H9 (cell line): Measurements from ENCODE around the gene ZNF678. TPM values are rescaled to one million over a fixed set of nuclear protein-coding genes. Genes with fewer than 3 reads are reported as not detected.

Experiments
- DNase-seq: peaks from one replicate; pipeline ENCODE4 v3.0.0-alpha.2; 2017
- H2AFZ ChIP-seq: one replicate; pipeline ENCODE4 v1.6.1; 2013; ENCODE audit warnings: mild to moderate bottlenecking, low read length, control low read depth, moderate library complexity
- H2AK5ac ChIP-seq: 2 replicates; pipeline ENCODE4 v1.6.1; 2013; ENCODE audit warnings: low read length, control low read depth, mixed read lengths; ENCODE audit not compliant: insufficient read length
- H2BK120ac ChIP-seq: one replicate; pipeline ENCODE4 v1.6.1; 2013; ENCODE audit warnings: low read depth, mild to moderate bottlenecking, low read length, control low read depth, inconsistent platforms; ENCODE audit not compliant: poor library complexity, severe bottlenecking
- H2BK12ac ChIP-seq: 2 replicates; pipeline ENCODE4 v1.6.1; 2013; ENCODE audit warnings: low read length, control low read depth, mixed read lengths, low read depth; ENCODE audit not compliant: insufficient read length
- H2BK15ac ChIP-seq: 2 replicates; pipeline ENCODE4 v1.6.1; 2013; ENCODE audit warnings: low read depth, low read length, control low read depth
- H2BK20ac ChIP-seq: one replicate; pipeline ENCODE4 v1.6.1; 2013; ENCODE audit warnings: low read depth, mild to moderate bottlenecking, low read length, control low read depth, inconsistent platforms; ENCODE audit not compliant: poor library complexity, severe bottlenecking
- H2BK5ac ChIP-seq: 2 replicates; pipeline ENCODE4 v1.6.1; 2013; ENCODE audit warnings: low read length, control low read depth, mixed read lengths; ENCODE audit not compliant: insufficient read length
- H3K14ac ChIP-seq: 2 replicates; pipeline ENCODE4 v1.6.1; 2013; ENCODE audit warnings: low read length, control low read depth; ENCODE audit not compliant: insufficient read depth
- H3K18ac ChIP-seq: 2 replicates; pipeline ENCODE4 v1.6.1; 2013; ENCODE audit warnings: low read depth, mild to moderate bottlenecking, mixed read lengths, low read length, control low read depth; ENCODE audit not compliant: insufficient read length
- H3K23ac ChIP-seq: 2 replicates; pipeline ENCODE4 v1.6.1; 2013; ENCODE audit warnings: low read length, control low read depth, mixed read lengths, low read depth; ENCODE audit not compliant: insufficient read length
- H3K23me2 ChIP-seq: 2 replicates; pipeline ENCODE4 v1.6.1; 2013; ENCODE audit warnings: low read depth, mild to moderate bottlenecking, mixed read lengths, low read length, control low read depth; ENCODE audit not compliant: insufficient read length, poor library complexity, severe bottlenecking
- H3K27ac ChIP-seq: 2 replicates; pipeline ENCODE4 v1.5.1; 2013; ENCODE audit warnings: low read length, control low read depth, mixed read lengths, low read depth; ENCODE audit not compliant: insufficient read length
- H3K27me3 ChIP-seq: 2 replicates; pipeline ENCODE4 v1.6.1; 2013; ENCODE audit warnings: low read length, control low read depth, inconsistent platforms; ENCODE audit not compliant: insufficient read depth
- H3K4ac ChIP-seq: 2 replicates; pipeline ENCODE4 v1.6.1; 2013; ENCODE audit warnings: low read depth, mild to moderate bottlenecking, control low read depth, inconsistent platforms, low read length, moderate library complexity
- H3K4me1 ChIP-seq: 2 replicates; pipeline ENCODE4 v1.6.1; 2013; ENCODE audit warnings: low read length, control low read depth, inconsistent platforms; ENCODE audit not compliant: insufficient read depth
- H3K4me2 ChIP-seq: 2 replicates; pipeline ENCODE4 v1.6.1; 2013; ENCODE audit warnings: low read length, control low read depth, mixed read lengths; ENCODE audit not compliant: insufficient read length, insufficient read depth
- H3K56ac ChIP-seq: 2 replicates; pipeline ENCODE4 v1.6.1; 2013; ENCODE audit warnings: low read depth, mild to moderate bottlenecking, mixed read lengths, low read length, control low read depth; ENCODE audit not compliant: insufficient read length
- H3K79me1 ChIP-seq: 2 replicates; pipeline ENCODE4 v1.6.1; 2013; ENCODE audit warnings: low read depth, mild to moderate bottlenecking, moderate library complexity, low read length, control low read depth, inconsistent platforms; ENCODE audit not compliant: insufficient read depth, poor library complexity, severe bottlenecking
- H3K79me2 ChIP-seq: 2 replicates; pipeline ENCODE4 v1.6.1; 2013; ENCODE audit warnings: low read length, control low read depth, inconsistent platforms; ENCODE audit not compliant: insufficient read depth
- H3K9ac ChIP-seq: 2 replicates; pipeline ENCODE4 v1.6.1; 2013; ENCODE audit warnings: low read length, control low read depth, mixed read lengths; ENCODE audit not compliant: insufficient read length; ENCODE audit errors: extremely low read depth
- H3K9me3 ChIP-seq: one replicate; pipeline ENCODE4 v1.6.1; 2013; ENCODE audit warnings: low read depth, low read length, inconsistent platforms; ENCODE audit not compliant: control insufficient read depth
- H3T11ph ChIP-seq: one replicate; pipeline ENCODE4 v1.6.1; 2013; ENCODE audit warnings: mild to moderate bottlenecking, low read length, control low read depth, inconsistent platforms
- H4K20me1 ChIP-seq: one replicate; pipeline ENCODE4 v1.6.1; 2013; ENCODE audit not compliant: control insufficient read depth, insufficient read length, insufficient read depth
- H4K5ac ChIP-seq: 2 replicates; pipeline ENCODE4 v1.6.1; 2013; ENCODE audit warnings: low read depth, mild to moderate bottlenecking, mixed read lengths, low read length, control low read depth; ENCODE audit not compliant: insufficient read length
- H4K8ac ChIP-seq: replicated peaks from 2 replicates; pipeline ENCODE4 v1.6.1; 2013; ENCODE audit warnings: low read length, control low read depth, mixed read lengths, low read depth; ENCODE audit not compliant: insufficient read length
- H4K91ac ChIP-seq: 2 replicates; pipeline ENCODE4 v1.6.1; 2013; ENCODE audit warnings: low read depth, mild to moderate bottlenecking, moderate library complexity, mixed read lengths, low read length, control low read depth; ENCODE audit not compliant: insufficient read length
- H3K27ac Mint-ChIP-seq, 3 experiments: 2 replicates in 2 of 3; 3 replicates in 1 of 3; pipeline ENCODE4 v1.8.0; 2020 to 2021; ENCODE audit warnings: mixed read lengths in 3 of 3, mild to moderate bottlenecking in 1 of 3, moderate library complexity in 1 of 3
- H3K27me3 Mint-ChIP-seq: 2 replicates; pipeline ENCODE4 v1.8.0; 2021; ENCODE audit warnings: low read depth, mild to moderate bottlenecking, moderate library complexity, mixed read lengths
- H3K36me3 Mint-ChIP-seq, 3 experiments: 2 replicates in 2 of 3; 3 replicates in 1 of 3; pipeline ENCODE4 v1.8.0; 2020 to 2021; ENCODE audit warnings: low read depth in 3 of 3, mixed read lengths in 3 of 3; ENCODE audit not compliant: insufficient read depth in 1 of 3
- H3K4me1 Mint-ChIP-seq, 2 experiments: 2 replicates each; pipeline ENCODE4 v1.8.0; 2020; ENCODE audit warnings: mixed read lengths in 2 of 2
- H3K4me3 Mint-ChIP-seq, 2 experiments: 2 replicates in 1 of 2; 3 replicates in 1 of 2; pipeline ENCODE4 v1.8.0; 2020 to 2021; ENCODE audit warnings: mild to moderate bottlenecking in 2 of 2, mixed read lengths in 2 of 2, moderate library complexity in 1 of 2
- H3K9me3 Mint-ChIP-seq, 2 experiments: 2 replicates in 1 of 2; 3 replicates in 1 of 2; pipeline ENCODE4 v1.8.0; 2020; ENCODE audit warnings: mild to moderate bottlenecking in 2 of 2, mixed read lengths in 2 of 2, moderate library complexity in 1 of 2
- CTCF ChIP-seq: fragments of 200-600 bp; sonication (generic); conservative IDR thresholded peaks from 3 replicates; pipeline ENCODE4 v1.8.0; 2021; ENCODE audit warnings: antibody characterized with exemption, mild to moderate bottlenecking
- WGBS: extraction: QIAGEN DNeasy Blood & Tissue Kit; methylation state at CpG from one replicate; pipeline ENCODE4 v1.1.7; 2013; ENCODE audit warnings: missing lambda C conversion rate, low lambda C conversion rate, mixed read lengths; ENCODE audit not compliant: insufficient read length; ENCODE audit errors: extremely low coverage; 5-methylcytosine and 5-hydroxymethylcytosine counted together
- total RNA-seq: library from RNA; stranded (reverse); gene quantifications from 2 replicates; pipeline ENCODE4 v1.2.1, GENCODE V29; 2021

Gene ZNF678
- total RNA-seq, 1 experiment from 2014 or later: 25.3 TPM

GRCh38 chr1:227707846-227708245 is 144.5 kb downstream of the ZNF678 start:
- DNase-seq: no peak
- Histone ChIP-seq H3K4ac (no peak overlapping the region), H3K56ac (no peak overlapping the region), H3K23ac (no peak overlapping the region), H4K5ac (no peak overlapping the region), H2AK5ac (no peak overlapping the region), H3K9me3 (peaks cover 18% of the 10 kb centered on the region), H2BK15ac (no peak overlapping the region), H3K79me1 (no peaks in the 10 kb centered on the region), H3K18ac (no peak overlapping the region), H3K9ac (no peak overlapping the region), H4K91ac (no peak overlapping the region), H3K4me1 (no peaks in the 10 kb centered on the region), H2BK20ac (no peak overlapping the region), H2BK120ac (no peak overlapping the region), H3K27me3 (no peaks in the 10 kb centered on the region), H2AFZ (no peak overlapping the region), H3K4me2 (no peak overlapping the region), H3K14ac (no peak overlapping the region), H2BK5ac (no peak overlapping the region), H3K23me2 (no peaks in the 10 kb centered on the region), H3K79me2 (no peaks in the 10 kb centered on the region), H2BK12ac (no peak overlapping the region), H3K27ac (no peak overlapping the region), H4K8ac (no peak overlapping the region), H3T11ph (no peak overlapping the region), H4K20me1 (no peaks in the 10 kb centered on the region)
- Mint-ChIP-seq H3K27ac (no peak overlapping the region), H3K4me1 (no peaks in the 10 kb centered on the region), H3K27me3 (peaks cover 8% of the 10 kb centered on the region), H3K9me3 (peaks cover 73 to 74% of the 10 kb centered on the region in 2 experiments), H3K4me3 (no peak overlapping the region), H3K36me3 (peaks cover 5 to 18% (median 15%) of the 10 kb centered on the region in 3 experiments)
- no peak for TF ChIP-seq CTCF
- no CpG with 5 or more reads among the region's 1 CpG for WGBS
